Keratinocyte (primary cell): ENCODE data around the gene FNDC1. TPM values are rescaled to one million over a fixed set of nuclear protein-coding genes. Genes with fewer than 3 reads are reported as not detected.

Experiments
- DNase-seq: peaks from one replicate; pipeline ENCODE4 v3.0.0-alpha.2; 2011; ENCODE audit warnings: low read depth, missing footprints, low spot score
- FAIRE-seq: peaks from 2 replicates; lab custom pipeline; 2011; peaks lifted over from hg19 to GRCh38; lab: Jason Lieb, UNC
- H2AFZ ChIP-seq: 2 replicates; pipeline ENCODE4 v1.6.0; 2012; ENCODE audit warnings: low read length, control low read depth, inconsistent platforms; ENCODE audit not compliant: control insufficient read depth
- H3K27ac ChIP-seq: 2 replicates; pipeline ENCODE4 v1.5.1; 2011; ENCODE audit warnings: low read length; ENCODE audit not compliant: control insufficient read depth, insufficient read depth
- H3K27me3 ChIP-seq: 3 replicates; pipeline ENCODE4 v1.6.0; 2011; ENCODE audit warnings: low read length; ENCODE audit not compliant: control insufficient read depth, insufficient read depth; ENCODE audit errors: extremely low read depth
- H3K36me3 ChIP-seq, 2 experiments: 2 replicates in 1 of 2; 3 replicates in 1 of 2; pipeline ENCODE4 v1.5.1; 2011; ENCODE audit warnings: low read length in 2 of 2, mild to moderate bottlenecking in 1 of 2; ENCODE audit not compliant: control insufficient read depth in 2 of 2, insufficient read depth in 2 of 2; ENCODE audit errors: extremely low read depth in 1 of 2
- H3K4me1 ChIP-seq: 3 replicates; pipeline ENCODE4 v1.5.1; 2011; ENCODE audit warnings: low read length; ENCODE audit not compliant: control insufficient read depth, insufficient read depth; ENCODE audit errors: extremely low read depth
- H3K4me2 ChIP-seq: 3 replicates; pipeline ENCODE4 v1.6.0; 2011; ENCODE audit warnings: low read depth, low read length; ENCODE audit not compliant: control insufficient read depth, insufficient read depth; ENCODE audit errors: extremely low read depth
- H3K4me3 ChIP-seq, 3 experiments: fragments of 200-600 bp in 1 of 3; sonication (generic) in 1 of 3; 2 replicates in 2 of 3; 3 replicates in 1 of 3; pipeline ENCODE4 v1.5.1; 2011 to 2016; ENCODE audit warnings: low read length in 3 of 3, mild to moderate bottlenecking in 3 of 3, control low read depth in 2 of 3, inconsistent platforms in 1 of 3, low read depth in 1 of 3, mixed read lengths in 1 of 3, mixed run types in 1 of 3, moderate library complexity in 1 of 3; ENCODE audit not compliant: control insufficient read depth in 2 of 3, insufficient read depth in 2 of 3; ENCODE audit errors: extremely low read depth in 1 of 3
- H3K79me2 ChIP-seq: 2 replicates; pipeline ENCODE4 v1.6.0; 2012; ENCODE audit warnings: low read length; ENCODE audit not compliant: control insufficient read depth, insufficient read depth
- H3K9ac ChIP-seq: 3 replicates; pipeline ENCODE4 v1.6.0; 2011; ENCODE audit warnings: low read length; ENCODE audit not compliant: control insufficient read depth, insufficient read depth; ENCODE audit errors: extremely low read depth
- H3K9me1 ChIP-seq: 3 replicates; pipeline ENCODE4 v1.6.0; 2011; ENCODE audit warnings: low read length; ENCODE audit not compliant: control insufficient read depth, insufficient read depth; ENCODE audit errors: extremely low read depth
- H3K9me3 ChIP-seq: 2 replicates; pipeline ENCODE4 v1.5.1; 2012; ENCODE audit warnings: low read depth, low read length; ENCODE audit not compliant: control insufficient read depth
- H4K20me1 ChIP-seq: 3 replicates; pipeline ENCODE4 v1.6.0; 2011; ENCODE audit warnings: low read length; ENCODE audit not compliant: control insufficient read depth, insufficient read depth; ENCODE audit errors: extremely low read depth
- EZH2 ChIP-seq: IDR thresholded peaks from one replicate; pipeline ENCODE4 v1.6.1; 2012; ENCODE audit warnings: inconsistent platforms, mild to moderate bottlenecking, low read length, moderate library complexity
- dilution Hi-C: fragments of 300-500 bp; cut with MboI; formaldehyde crosslinking; loops from one replicate; pipeline ENCODE4 v1.7.0; 2020; ENCODE audit warnings: low sequenced_read_pairs; ENCODE audit not compliant: extremely low pct_ligation_motif_present
- polyA plus RNA-seq, 5 experiments: library from polyadenylated mRNA; depleted of rRNA in 3 of 5; stranded (reverse) in 3 of 5; stranded (forward) in 1 of 5; unstranded in 1 of 5; fragments of >200 nt; gene quantifications; 1 replicate in 1 of 5; 2 replicates in 3 of 5; 3 replicates in 1 of 5; pipeline versions ENCODE4 v1.2.1 to v1.2.3, GENCODE V29; 2011 to 2012; ENCODE audit warnings: missing spikeins in 2 of 5, low read depth in 1 of 5, low replicate concordance in 1 of 5
- TF ChIP-seq, protein P1 (sequence below), 3 experiments: IDR thresholded peaks in 1 of 3; conservative IDR thresholded peaks in 1 of 3; optimal IDR thresholded peaks in 1 of 3; 2 replicates in 2 of 3; 3 replicates in 1 of 3; pipeline versions ENCODE3 to v1.5.1; 2011; ENCODE audit warnings: low read length in 3 of 3, mild to moderate bottlenecking in 3 of 3, moderate library complexity in 2 of 3, control low read depth in 1 of 3, inconsistent platforms in 1 of 3; ENCODE audit not compliant: insufficient read depth in 2 of 3; ENCODE audit errors: extremely low read depth in 1 of 3

Gene FNDC1
- polyA plus RNA-seq, 1 donor (not counting 4 experiments of a cell fraction or from before 2014, with no cell fraction given), result not detected

DNA sequence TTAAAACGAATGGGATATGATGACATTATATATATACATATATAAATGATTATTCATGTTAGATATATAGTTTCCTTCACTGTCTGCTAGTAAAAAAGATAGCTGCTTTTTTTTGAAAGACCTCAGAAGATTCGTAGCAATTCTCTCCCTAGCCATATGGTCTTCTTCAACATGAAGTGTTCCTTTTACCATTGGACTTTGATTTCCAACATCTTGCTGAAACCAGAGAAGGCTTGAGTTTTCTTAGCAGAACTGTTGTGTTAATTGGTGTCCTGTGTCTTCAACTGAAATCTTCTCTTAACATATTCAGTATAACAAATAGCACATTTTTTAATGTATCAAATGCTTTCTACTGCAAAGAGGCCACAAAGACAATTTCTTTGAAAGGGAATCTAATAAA lies 55.3 kb downstream of the FNDC1 start:
- DNase-seq (no peak), FAIRE-seq (no peak)
- H3K4me3 ChIP-seq, result no peak overlapping the region
- H4K20me1 ChIP-seq, result no peaks in the 10 kb centered on the region
- no peak overlapping the region for H3K9ac ChIP-seq
- no peak overlapping the region for H2AFZ ChIP-seq
- H3K27ac ChIP-seq, result no peak overlapping the region
- dilution Hi-C loops, result no loop called here
- H3K36me3 ChIP-seq, result no peaks in the 10 kb centered on the region
- H3K9me3 ChIP-seq, result no peaks in the 10 kb centered on the region
- TF ChIP-seq, protein P1, sequence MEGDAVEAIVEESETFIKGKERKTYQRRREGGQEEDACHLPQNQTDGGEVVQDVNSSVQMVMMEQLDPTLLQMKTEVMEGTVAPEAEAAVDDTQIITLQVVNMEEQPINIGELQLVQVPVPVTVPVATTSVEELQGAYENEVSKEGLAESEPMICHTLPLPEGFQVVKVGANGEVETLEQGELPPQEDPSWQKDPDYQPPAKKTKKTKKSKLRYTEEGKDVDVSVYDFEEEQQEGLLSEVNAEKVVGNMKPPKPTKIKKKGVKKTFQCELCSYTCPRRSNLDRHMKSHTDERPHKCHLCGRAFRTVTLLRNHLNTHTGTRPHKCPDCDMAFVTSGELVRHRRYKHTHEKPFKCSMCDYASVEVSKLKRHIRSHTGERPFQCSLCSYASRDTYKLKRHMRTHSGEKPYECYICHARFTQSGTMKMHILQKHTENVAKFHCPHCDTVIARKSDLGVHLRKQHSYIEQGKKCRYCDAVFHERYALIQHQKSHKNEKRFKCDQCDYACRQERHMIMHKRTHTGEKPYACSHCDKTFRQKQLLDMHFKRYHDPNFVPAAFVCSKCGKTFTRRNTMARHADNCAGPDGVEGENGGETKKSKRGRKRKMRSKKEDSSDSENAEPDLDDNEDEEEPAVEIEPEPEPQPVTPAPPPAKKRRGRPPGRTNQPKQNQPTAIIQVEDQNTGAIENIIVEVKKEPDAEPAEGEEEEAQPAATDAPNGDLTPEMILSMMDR (optimal IDR thresholded peaks at IDR 0.05 in 1 of 3, IDR thresholded peaks at IDR 0.05 in 1 of 3, conservative IDR thresholded peaks at IDR 0.05 in 1 of 3; ENCODE audit: extremely low read depth in 1 of 3, insufficient read depth in 2 of 3, low read length in 3 of 3), result no peak
- TF ChIP-seq EZH2, result no peak
- no peaks in the 10 kb centered on the region for H3K79me2 ChIP-seq
- H3K4me1 ChIP-seq, result no peaks in the 10 kb centered on the region
- H3K4me2 ChIP-seq, result no peak overlapping the region
- no peaks in the 10 kb centered on the region for H3K9me1 ChIP-seq
- H3K27me3 ChIP-seq, result peaks cover 9% of the 10 kb centered on the region

DNA sequence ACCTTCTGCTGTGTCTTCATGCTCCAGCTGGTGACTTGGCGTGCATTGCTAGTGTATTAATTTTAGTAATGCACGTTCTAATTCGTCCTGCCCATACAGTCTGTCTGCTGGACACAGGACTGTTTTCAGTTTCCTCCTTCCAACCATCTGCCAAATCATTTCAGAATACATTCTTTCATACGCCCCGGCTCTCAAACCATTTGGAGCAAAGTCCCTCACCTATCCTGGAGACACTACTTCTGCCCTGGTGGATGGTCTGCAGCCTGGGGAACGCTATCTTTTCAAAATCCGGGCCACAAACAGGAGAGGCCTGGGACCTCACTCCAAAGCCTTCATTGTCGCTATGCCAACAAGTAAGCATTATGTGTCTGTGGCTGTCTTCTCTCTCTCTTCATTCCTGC lies 60.5 kb downstream of the FNDC1 start:
- no peak overlapping the region for H3K4me2 ChIP-seq
- TF ChIP-seq, protein P1 (optimal IDR thresholded peaks at IDR 0.05 in 1 of 3, IDR thresholded peaks at IDR 0.05 in 1 of 3, conservative IDR thresholded peaks at IDR 0.05 in 1 of 3; ENCODE audit: extremely low read depth in 1 of 3, insufficient read depth in 2 of 3, low read length in 3 of 3), result no peak
- TF ChIP-seq EZH2, result no peak
- no peaks in the 10 kb centered on the region for H4K20me1 ChIP-seq
- no peaks in the 10 kb centered on the region for H3K9me1 ChIP-seq
- no peak overlapping the region for H2AFZ ChIP-seq
- no peak overlapping the region for H3K27ac ChIP-seq
- dilution Hi-C loops, result no loop called here
- H3K4me3 ChIP-seq, result no peak overlapping the region
- no peak overlapping the region for H3K9ac ChIP-seq
- no peaks in the 10 kb centered on the region for H3K79me2 ChIP-seq
- H3K36me3 ChIP-seq, result no peaks in the 10 kb centered on the region
- H3K4me1 ChIP-seq, result no peaks in the 10 kb centered on the region
- FAIRE-seq (no peak), DNase-seq (no peak)
- H3K9me3 ChIP-seq, result no peaks in the 10 kb centered on the region
- H3K27me3 ChIP-seq, result peaks cover 16% of the 10 kb centered on the region
